ENCODE results near the gene CAPN2. TPM values are rescaled to one million over a fixed set of nuclear protein-coding genes. Genes with fewer than 3 reads are reported as not detected.

Gene CAPN2
- total RNA-seq, 1 experiment from 2014 or later = 1,259 TPM

DNA sequence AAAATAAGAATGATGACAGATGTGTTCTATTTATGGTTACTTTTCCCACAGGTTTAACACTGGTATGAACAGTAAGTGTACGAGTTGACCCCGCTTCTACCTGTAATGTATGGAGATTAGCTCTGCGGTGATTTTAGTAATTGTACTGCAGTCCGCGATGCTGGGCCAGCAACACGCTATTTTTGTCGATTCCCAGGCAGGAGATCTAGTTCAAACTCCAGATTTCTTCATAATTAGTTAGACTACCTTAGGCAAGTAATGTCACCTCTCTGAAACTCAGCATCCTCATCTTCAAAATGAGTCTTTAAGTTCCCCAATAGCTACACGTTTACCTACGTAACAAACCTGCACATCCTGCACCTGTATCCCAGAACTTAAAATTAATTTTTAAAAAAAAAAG, 111.9 kb downstream of the CAPN2 start:
- CTCF ChIA-PET = no interaction called here
- no peaks in the 10 kb centered on the region for H3K27me3 ChIP-seq (ENCODE audit: low read length)

DNA sequence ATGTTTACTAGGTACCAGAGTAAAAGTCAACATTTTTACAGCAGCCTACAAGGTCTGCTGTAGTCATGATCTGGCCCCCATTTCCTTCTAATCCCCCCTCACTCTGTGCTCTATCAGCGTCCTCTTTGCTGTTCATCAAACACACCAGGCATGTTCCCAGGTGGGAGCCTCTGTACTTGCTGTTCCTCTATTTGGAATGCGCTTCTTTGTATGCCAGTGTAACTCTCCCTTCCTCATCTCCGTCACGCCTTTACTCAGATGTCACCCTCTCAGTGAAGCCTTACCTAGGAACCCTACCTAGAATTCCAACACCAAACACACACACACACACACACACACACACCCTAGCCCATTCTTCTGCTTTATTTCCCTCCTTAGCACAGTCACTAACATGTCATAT, 112.4 kb downstream of the CAPN2 start:
- no peak for DNase-seq
- H3K4me1 ChIP-seq (ENCODE audit: insufficient read depth, low read length) = no peaks in the 10 kb centered on the region
- TF ChIP-seq EZH2 (IDR thresholded peaks at IDR 0.05; ENCODE audit: low read length, unreplicated experiment) = no peak
- TF ChIP-seq, protein P1, sequence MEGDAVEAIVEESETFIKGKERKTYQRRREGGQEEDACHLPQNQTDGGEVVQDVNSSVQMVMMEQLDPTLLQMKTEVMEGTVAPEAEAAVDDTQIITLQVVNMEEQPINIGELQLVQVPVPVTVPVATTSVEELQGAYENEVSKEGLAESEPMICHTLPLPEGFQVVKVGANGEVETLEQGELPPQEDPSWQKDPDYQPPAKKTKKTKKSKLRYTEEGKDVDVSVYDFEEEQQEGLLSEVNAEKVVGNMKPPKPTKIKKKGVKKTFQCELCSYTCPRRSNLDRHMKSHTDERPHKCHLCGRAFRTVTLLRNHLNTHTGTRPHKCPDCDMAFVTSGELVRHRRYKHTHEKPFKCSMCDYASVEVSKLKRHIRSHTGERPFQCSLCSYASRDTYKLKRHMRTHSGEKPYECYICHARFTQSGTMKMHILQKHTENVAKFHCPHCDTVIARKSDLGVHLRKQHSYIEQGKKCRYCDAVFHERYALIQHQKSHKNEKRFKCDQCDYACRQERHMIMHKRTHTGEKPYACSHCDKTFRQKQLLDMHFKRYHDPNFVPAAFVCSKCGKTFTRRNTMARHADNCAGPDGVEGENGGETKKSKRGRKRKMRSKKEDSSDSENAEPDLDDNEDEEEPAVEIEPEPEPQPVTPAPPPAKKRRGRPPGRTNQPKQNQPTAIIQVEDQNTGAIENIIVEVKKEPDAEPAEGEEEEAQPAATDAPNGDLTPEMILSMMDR (conservative IDR thresholded peaks at IDR 0.05; ENCODE audit: low read depth, low read length) = no peak
- TF ChIP-seq EZH2phosphoT487 (IDR thresholded peaks at IDR 0.05; ENCODE audit: borderline replicate concordance, low read length) = no peak
- H3F3A ChIP-seq (ENCODE audit: low read length, unreplicated experiment) = no peaks in the 10 kb centered on the region
- H3K9ac ChIP-seq (ENCODE audit: low read length) = no peak overlapping the region
- no peaks in the 10 kb centered on the region for H3K9me2 ChIP-seq (replicated peaks; ENCODE audit: low read length)
- no peaks in the 10 kb centered on the region for H3K27me3 ChIP-seq (ENCODE audit: low read length)
- no peaks in the 10 kb centered on the region; the same call in 1 of the 2 replicates for H3K36me3 ChIP-seq (ENCODE audit: low read depth, low read length)
- ChIA-PET POLR2A (ENCODE audit: unreplicated experiment) (interaction anchor here (0.7 kb wide), 1 partner anchor 380 kb away, joined by 7 read pairs; no protein-coding TSS in a partner anchor), CTCF (no interaction called here)
- intact Hi-C loops (cut with micrococcal nuclease) = no loop called here
- H3K4me3 ChIP-seq (ENCODE audit: low read length) = no peak overlapping the region
- H3K79me2 ChIP-seq (ENCODE audit: low read length) = peaks cover 81% of the 10 kb centered on the region
- H4K20me1 ChIP-seq (ENCODE audit: low read length) = no peaks in the 10 kb centered on the region
- H3K9me3 ChIP-seq (ENCODE audit: low read length) = no peaks in the 10 kb centered on the region
- peak; percentile 18; the same call in 1 of the 2 replicates for ATAC-seq
- H3K27ac ChIP-seq (ENCODE audit: low read length) = no peak overlapping the region
- H2AFZ ChIP-seq (ENCODE audit: low read length) = no peak overlapping the region
- no peak overlapping the region for H3K4me2 ChIP-seq (ENCODE audit: low read length)
- no TSS peak for BruUV-seq (replicated peaks)

More for the DNA sequence above, 111.9 kb downstream of the CAPN2 start:
- no peaks in the 10 kb centered on the region; the same call in 1 of the 2 replicates for H3K36me3 ChIP-seq (ENCODE audit: low read depth, low read length)
- peaks cover 77% of the 10 kb centered on the region for H3K79me2 ChIP-seq (ENCODE audit: low read length)
- H3K4me1 ChIP-seq (ENCODE audit: insufficient read depth, low read length) = no peaks in the 10 kb centered on the region
- no peaks in the 10 kb centered on the region for H4K20me1 ChIP-seq (ENCODE audit: low read length)
- H3F3A ChIP-seq (ENCODE audit: low read length, unreplicated experiment) = no peaks in the 10 kb centered on the region
- no TSS peak for BruUV-seq (replicated peaks)
- H3K4me3 ChIP-seq (ENCODE audit: low read length) = no peak overlapping the region
- H2AFZ ChIP-seq (ENCODE audit: low read length) = no peak overlapping the region
- no peak for TF ChIP-seq EZH2 (IDR thresholded peaks at IDR 0.05; ENCODE audit: low read length, unreplicated experiment)
- no peak for TF ChIP-seq EZH2phosphoT487 (IDR thresholded peaks at IDR 0.05; ENCODE audit: borderline replicate concordance, low read length)
- TF ChIP-seq, protein P1 (conservative IDR thresholded peaks at IDR 0.05; ENCODE audit: low read depth, low read length) = no peak
- DNase-seq (no peak), ATAC-seq (no peak)
- H3K4me2 ChIP-seq (ENCODE audit: low read length) = no peak overlapping the region
- no peaks in the 10 kb centered on the region for H3K9me3 ChIP-seq (ENCODE audit: low read length)
- H3K27ac ChIP-seq (ENCODE audit: low read length) = no peak overlapping the region
- POLR2A ChIA-PET (ENCODE audit: unreplicated experiment) = no interaction called here
- intact Hi-C loops (cut with micrococcal nuclease) = no loop called here
- H3K9ac ChIP-seq (ENCODE audit: low read length) = no peak overlapping the region
- no peaks in the 10 kb centered on the region for H3K9me2 ChIP-seq (replicated peaks; ENCODE audit: low read length)

Other genes starting within 250 kb of the CAPN2 start
- 5.9 and 11.1 TPM in 2 replicates for gene CAPN8, start 46.8 kb upstream of the CAPN2 start, total RNA-seq (2014; rRNA removed)
- gene TP53BP2, start 133.4 kb downstream of the CAPN2 start, total RNA-seq (2014; rRNA removed) = 24.6 and 32.0 TPM in 2 replicates